ENCODE measurements around the gene GAS2L3.
"Not testable (repeated sequence)": the region's sequence is repeated elsewhere in the genome, so short reads cannot be mapped to it uniquely, and the experiment has no call there.

The GAS2L3 gene

GRCh38 chr12:100574187-100575074 lies 947 bp downstream of the GAS2L3 start:
- peak; percentile 39 for DNase-seq (ENCODE audit: low spot score)

GRCh38 chr12:100576331-100577036 lies 3.0 kb downstream of the GAS2L3 start:
- DNase-seq (ENCODE audit: low spot score) = no peak

GRCh38 chr12:100578923-100579322 lies 5.4 kb downstream of the GAS2L3 start:
- DNase-seq (ENCODE audit: low spot score) = no peak

GRCh38 chr12:100579844-100580243 lies 6.4 kb downstream of the GAS2L3 start:
- DNase-seq (ENCODE audit: low spot score) = no peak

- DNase-seq (ENCODE audit: low spot score) = no peak
Measured at GRCh38 chr12:100584256-100584655, 10.8 kb downstream of the GAS2L3 start.

GRCh38 chr12:100591979-100592378 lies 18.5 kb downstream of the GAS2L3 start:
- DNase-seq (ENCODE audit: low spot score) = no peak

- DNase-seq (ENCODE audit: low spot score) = no peak
Measured at GRCh38 chr12:100593490-100593889, 20.0 kb downstream of the GAS2L3 start.

GRCh38 chr12:100601626-100602025 lies 28.1 kb downstream of the GAS2L3 start:
- no peak for DNase-seq (ENCODE audit: low spot score)

- not testable (repeated sequence) for DNase-seq (ENCODE audit: low spot score)
Measured at GRCh38 chr12:100602997-100603396, 29.5 kb downstream of the GAS2L3 start.

GRCh38 chr12:100608776-100609175 lies 35.3 kb downstream of the GAS2L3 start:
- no peak for DNase-seq (ENCODE audit: low spot score)

GRCh38 chr12:100610666-100611430 lies 37.4 kb downstream of the GAS2L3 start:
- no peak for DNase-seq (ENCODE audit: low spot score)

- DNase-seq (ENCODE audit: low spot score) = no peak
Measured at GRCh38 chr12:100612606-100613005, 39.1 kb downstream of the GAS2L3 start.

GRCh38 chr12:100624571-100624970 lies 51.1 kb downstream of the GAS2L3 start:
- DNase-seq (ENCODE audit: low spot score) = no peak

GRCh38 chr12:100632445-100632892 lies 59.0 kb downstream of the GAS2L3 start:
- DNase-seq (ENCODE audit: low spot score) = no peak

GRCh38 chr12:100633082-100633785 lies 59.8 kb downstream of the GAS2L3 start:
- not testable (repeated sequence) for DNase-seq (ENCODE audit: low spot score)

- no peak for DNase-seq (ENCODE audit: low spot score)
Measured at GRCh38 chr12:100643246-100643645, 69.8 kb downstream of the GAS2L3 start.

GRCh38 chr12:100646896-100647295 lies 73.4 kb downstream of the GAS2L3 start:
- DNase-seq (ENCODE audit: low spot score) = no peak

GRCh38 chr12:100651108-100651507 lies 77.6 kb downstream of the GAS2L3 start:
- DNase-seq (ENCODE audit: low spot score) = no peak

GRCh38 chr12:100651694-100652093 lies 78.2 kb downstream of the GAS2L3 start:
- DNase-seq (ENCODE audit: low spot score) = no peak

- no peak for DNase-seq (ENCODE audit: low spot score)
Measured at GRCh38 chr12:100652488-100652887, 79.0 kb downstream of the GAS2L3 start.

- DNase-seq (ENCODE audit: low spot score) = no peak
Measured at GRCh38 chr12:100656141-100656540, 82.7 kb downstream of the GAS2L3 start.

- DNase-seq (ENCODE audit: low spot score) = no peak
Measured at GRCh38 chr12:100656856-100657255, 83.4 kb downstream of the GAS2L3 start.

Measured in D341Med (cell line).